SK-N-SH treated with all-trans-retinoic acid at 6 μM for 48 hours (cell line): ENCODE data around the gene AAMP.
"Not testable (repeated sequence)": the region's sequence is repeated elsewhere in the genome, so short reads cannot be mapped to it uniquely, and the experiment has no call there.

Experiments used
- ATAC-seq: fragments of 200-7000 bp; cut with Tn5 transposase; 3 replicates; pipeline ENCODE4 v1.9.1; 2020; ENCODE audit warnings: mild to moderate bottlenecking, moderate library complexity
- ARNTL ChIP-seq: fragments of 450-650 bp; formaldehyde crosslinking; IDR thresholded peaks from 2 replicates; pipeline ENCODE4 v1.5.0; 2020; ENCODE audit warnings: low read depth, mild to moderate bottlenecking, moderate library complexity, borderline replicate concordance
- BACH2 ChIP-seq: fragments of 250-450 bp; sonication (Bioruptor Pico); IDR thresholded peaks from 2 replicates; pipeline ENCODE4 v1.9.0; 2021; ENCODE audit warnings: mild to moderate bottlenecking, borderline replicate concordance
- CSDC2 ChIP-seq: fragments of 250-450 bp; sonication (Bioruptor Pico); IDR thresholded peaks from 2 replicates; pipeline ENCODE4 v1.5.0; 2020; ENCODE audit warnings: mild to moderate bottlenecking, moderate library complexity
- ESRRG ChIP-seq: fragments of 250-450 bp; sonication (Bioruptor Pico); IDR thresholded peaks from 2 replicates; pipeline ENCODE4 v1.6.1; 2021; ENCODE audit warnings: mild to moderate bottlenecking
- GLIS3 ChIP-seq: fragments of 250-450 bp; sonication (Bioruptor Pico); IDR thresholded peaks from 2 replicates; pipeline ENCODE4 v1.5.0; 2020; ENCODE audit warnings: mild to moderate bottlenecking, moderate library complexity
- ISL1 ChIP-seq: fragments of 250-450 bp; sonication (Bioruptor Pico); IDR thresholded peaks from 2 replicates; pipeline ENCODE4 v2.1.2; 2022; ENCODE audit warnings: mild to moderate bottlenecking, moderate library complexity
- OSR1 ChIP-seq: fragments of 250-450 bp; sonication (Bioruptor Pico); IDR thresholded peaks from 2 replicates; pipeline ENCODE4 v1.8.0; 2022; ENCODE audit warnings: moderate library complexity, mild to moderate bottlenecking, inconsistent platforms
- PPARA ChIP-seq: fragments of 250-450 bp; sonication (Bioruptor Pico); IDR thresholded peaks from 2 replicates; pipeline ENCODE4 v1.5.0; 2020; ENCODE audit warnings: mild to moderate bottlenecking, borderline replicate concordance
- RARB ChIP-seq: fragments of 250-450 bp; sonication (Bioruptor Pico); IDR thresholded peaks from 2 replicates; pipeline ENCODE4 v1.8.0; 2021; ENCODE audit warnings: mild to moderate bottlenecking, moderate library complexity
- SNAI2 ChIP-seq: fragments of 250-450 bp; sonication (Bioruptor Pico); IDR thresholded peaks from 2 replicates; pipeline ENCODE4 v1.5.0; 2020; ENCODE audit warnings: mild to moderate bottlenecking, moderate library complexity
- TCF4 ChIP-seq: fragments of 250-450 bp; sonication (Bioruptor Pico); IDR thresholded peaks from 2 replicates; pipeline ENCODE4 v1.8.0; 2021; ENCODE audit warnings: mild to moderate bottlenecking, moderate library complexity, borderline replicate concordance
- TSHZ2 ChIP-seq: fragments of 250-450 bp; sonication (Bioruptor Pico); IDR thresholded peaks from 2 replicates; pipeline ENCODE4 v1.5.0; 2020; ENCODE audit warnings: mild to moderate bottlenecking, moderate library complexity
- ZC3H10 ChIP-seq: fragments of 250-450 bp; sonication (Bioruptor Pico); IDR thresholded peaks from 2 replicates; pipeline ENCODE4 v1.5.1; 2021; ENCODE audit warnings: mild to moderate bottlenecking, moderate library complexity
- ZFP3 ChIP-seq: fragments of 250-450 bp; sonication (Bioruptor Pico); IDR thresholded peaks from 2 replicates; pipeline ENCODE4 v1.5.0; 2020; ENCODE audit warnings: mild to moderate bottlenecking, moderate library complexity
- ZFP30 ChIP-seq: fragments of 450-650 bp; formaldehyde crosslinking; IDR thresholded peaks from 2 replicates; pipeline ENCODE4 v1.5.0; 2022; ENCODE audit warnings: mild to moderate bottlenecking, moderate library complexity
- ZNF565 ChIP-seq: fragments of 450-650 bp; formaldehyde crosslinking; conservative IDR thresholded peaks from 2 replicates; pipeline ENCODE4 v1.5.0; 2020; ENCODE audit warnings: low read depth, mild to moderate bottlenecking, moderate library complexity
- ZNF70 ChIP-seq: fragments of 450-650 bp; formaldehyde crosslinking; IDR thresholded peaks from 2 replicates; pipeline ENCODE4 v1.5.0; 2020; ENCODE audit warnings: mild to moderate bottlenecking, moderate library complexity
- ZNF8 ChIP-seq: fragments of 450-650 bp; formaldehyde crosslinking; IDR thresholded peaks from 2 replicates; pipeline ENCODE4 v1.5.0; 2020; ENCODE audit warnings: mild to moderate bottlenecking, moderate library complexity
- TF ChIP-seq, protein P1 (sequence below): fragments of 250-450 bp; sonication (Bioruptor Pico); IDR thresholded peaks from 2 replicates; pipeline ENCODE4 v1.8.0; 2020; ENCODE audit warnings: mild to moderate bottlenecking, moderate library complexity, borderline replicate concordance
- TF ChIP-seq, protein P2 (sequence below): fragments of 250-450 bp; sonication (Bioruptor Pico); IDR thresholded peaks from 2 replicates; pipeline ENCODE4 v1.8.0; 2021; ENCODE audit warnings: low read depth, mild to moderate bottlenecking, moderate library complexity, borderline replicate concordance
- TF ChIP-seq, protein P3 (sequence below): fragments of 250-450 bp; sonication (Bioruptor Pico); IDR thresholded peaks from 2 replicates; pipeline ENCODE4 v1.5.1; 2021; ENCODE audit warnings: mild to moderate bottlenecking, moderate library complexity
- TF ChIP-seq, protein P4 (sequence below): fragments of 250-450 bp; sonication (Bioruptor Pico); IDR thresholded peaks from 2 replicates; pipeline ENCODE4 v1.5.1; 2020; ENCODE audit warnings: low read depth, mild to moderate bottlenecking, moderate library complexity

Gene AAMP

GRCh38 chr2:218312267-218312756 lies 42.4 kb upstream of the AAMP start:
- TF ChIP-seq ESRRG (CRISPR knock-in tag) (no peak), TSHZ2 (CRISPR knock-in tag) (no peak), OSR1 (CRISPR knock-in tag) (no peak), ZFP30 (CRISPR knock-in tag) (no peak), TCF4 (CRISPR knock-in tag) (no peak), ARNTL (CRISPR knock-in tag) (no peak), ISL1 (CRISPR knock-in tag) (no peak), ZFP3 (CRISPR knock-in tag) (no peak), ZNF70 (no peak), RARB (CRISPR knock-in tag) (no peak), BACH2 (CRISPR knock-in tag) (no peak), PPARA (CRISPR knock-in tag) (no peak), SNAI2 (CRISPR knock-in tag) (no peak), GLIS3 (CRISPR knock-in tag) (no peak), ZNF565 (CRISPR knock-in tag) (no peak)
- TF ChIP-seq, protein P1, sequence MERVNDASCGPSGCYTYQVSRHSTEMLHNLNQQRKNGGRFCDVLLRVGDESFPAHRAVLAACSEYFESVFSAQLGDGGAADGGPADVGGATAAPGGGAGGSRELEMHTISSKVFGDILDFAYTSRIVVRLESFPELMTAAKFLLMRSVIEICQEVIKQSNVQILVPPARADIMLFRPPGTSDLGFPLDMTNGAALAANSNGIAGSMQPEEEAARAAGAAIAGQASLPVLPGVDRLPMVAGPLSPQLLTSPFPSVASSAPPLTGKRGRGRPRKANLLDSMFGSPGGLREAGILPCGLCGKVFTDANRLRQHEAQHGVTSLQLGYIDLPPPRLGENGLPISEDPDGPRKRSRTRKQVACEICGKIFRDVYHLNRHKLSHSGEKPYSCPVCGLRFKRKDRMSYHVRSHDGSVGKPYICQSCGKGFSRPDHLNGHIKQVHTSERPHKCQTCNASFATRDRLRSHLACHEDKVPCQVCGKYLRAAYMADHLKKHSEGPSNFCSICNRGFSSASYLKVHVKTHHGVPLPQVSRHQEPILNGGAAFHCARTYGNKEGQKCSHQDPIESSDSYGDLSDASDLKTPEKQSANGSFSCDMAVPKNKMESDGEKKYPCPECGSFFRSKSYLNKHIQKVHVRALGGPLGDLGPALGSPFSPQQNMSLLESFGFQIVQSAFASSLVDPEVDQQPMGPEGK (CRISPR knock-in tag), result no peak
- TF ChIP-seq, protein P2, sequence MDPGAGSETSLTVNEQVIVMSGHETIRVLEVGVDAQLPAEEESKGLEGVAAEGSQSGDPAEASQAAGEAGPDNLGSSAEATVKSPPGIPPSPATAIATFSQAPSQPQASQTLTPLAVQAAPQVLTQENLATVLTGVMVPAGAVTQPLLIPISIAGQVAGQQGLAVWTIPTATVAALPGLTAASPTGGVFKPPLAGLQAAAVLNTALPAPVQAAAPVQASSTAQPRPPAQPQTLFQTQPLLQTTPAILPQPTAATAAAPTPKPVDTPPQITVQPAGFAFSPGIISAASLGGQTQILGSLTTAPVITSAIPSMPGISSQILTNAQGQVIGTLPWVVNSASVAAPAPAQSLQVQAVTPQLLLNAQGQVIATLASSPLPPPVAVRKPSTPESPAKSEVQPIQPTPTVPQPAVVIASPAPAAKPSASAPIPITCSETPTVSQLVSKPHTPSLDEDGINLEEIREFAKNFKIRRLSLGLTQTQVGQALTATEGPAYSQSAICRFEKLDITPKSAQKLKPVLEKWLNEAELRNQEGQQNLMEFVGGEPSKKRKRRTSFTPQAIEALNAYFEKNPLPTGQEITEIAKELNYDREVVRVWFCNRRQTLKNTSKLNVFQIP (CRISPR knock-in tag), result no peak
- TF ChIP-seq, protein P3, sequence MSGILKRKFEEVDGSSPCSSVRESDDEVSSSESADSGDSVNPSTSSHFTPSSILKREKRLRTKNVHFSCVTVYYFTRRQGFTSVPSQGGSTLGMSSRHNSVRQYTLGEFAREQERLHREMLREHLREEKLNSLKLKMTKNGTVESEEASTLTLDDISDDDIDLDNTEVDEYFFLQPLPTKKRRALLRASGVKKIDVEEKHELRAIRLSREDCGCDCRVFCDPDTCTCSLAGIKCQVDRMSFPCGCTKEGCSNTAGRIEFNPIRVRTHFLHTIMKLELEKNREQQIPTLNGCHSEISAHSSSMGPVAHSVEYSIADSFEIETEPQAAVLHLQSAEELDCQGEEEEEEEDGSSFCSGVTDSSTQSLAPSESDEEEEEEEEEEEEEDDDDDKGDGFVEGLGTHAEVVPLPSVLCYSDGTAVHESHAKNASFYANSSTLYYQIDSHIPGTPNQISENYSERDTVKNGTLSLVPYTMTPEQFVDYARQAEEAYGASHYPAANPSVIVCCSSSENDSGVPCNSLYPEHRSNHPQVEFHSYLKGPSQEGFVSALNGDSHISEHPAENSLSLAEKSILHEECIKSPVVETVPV (CRISPR knock-in tag), result no peak
- TF ChIP-seq, protein P4, sequence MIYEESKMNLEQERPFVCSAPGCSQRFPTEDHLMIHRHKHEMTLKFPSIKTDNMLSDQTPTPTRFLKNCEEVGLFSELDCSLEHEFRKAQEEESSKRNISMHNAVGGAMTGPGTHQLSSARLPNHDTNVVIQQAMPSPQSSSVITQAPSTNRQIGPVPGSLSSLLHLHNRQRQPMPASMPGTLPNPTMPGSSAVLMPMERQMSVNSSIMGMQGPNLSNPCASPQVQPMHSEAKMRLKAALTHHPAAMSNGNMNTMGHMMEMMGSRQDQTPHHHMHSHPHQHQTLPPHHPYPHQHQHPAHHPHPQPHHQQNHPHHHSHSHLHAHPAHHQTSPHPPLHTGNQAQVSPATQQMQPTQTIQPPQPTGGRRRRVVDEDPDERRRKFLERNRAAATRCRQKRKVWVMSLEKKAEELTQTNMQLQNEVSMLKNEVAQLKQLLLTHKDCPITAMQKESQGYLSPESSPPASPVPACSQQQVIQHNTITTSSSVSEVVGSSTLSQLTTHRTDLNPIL (CRISPR knock-in tag), result no peak
- no peak for ATAC-seq

GRCh38 chr2:218311541-218312266 lies 41.8 kb upstream of the AAMP start:
- not testable (repeated sequence) for ATAC-seq

GRCh38 chr2:218310853-218311540 lies 41.1 kb upstream of the AAMP start:
- ATAC-seq, result no peak
- TF ChIP-seq OSR1 (CRISPR knock-in tag) (no peak), ZC3H10 (CRISPR knock-in tag) (no peak), ZNF8 (no peak), CSDC2 (CRISPR knock-in tag) (no peak), ZFP30 (CRISPR knock-in tag) (no peak), RARB (CRISPR knock-in tag) (no peak), TSHZ2 (CRISPR knock-in tag) (no peak), ARNTL (CRISPR knock-in tag) (no peak), PPARA (CRISPR knock-in tag) (no peak), ESRRG (CRISPR knock-in tag) (no peak)
- TF ChIP-seq, protein P2 (CRISPR knock-in tag), result no peak
